Hematopoietic multipotent progenitor cell treated with erythropoietin and hydrocortisone succinate and interleukin-3 and kit ligand, for 17 days (in vitro differentiated cells): ENCODE measurements around the gene LHFPL3.
"Not testable (repeated sequence)": the region's sequence is repeated elsewhere in the genome, so short reads cannot be mapped to it uniquely, and the experiment has no call there.

Experiments used
- DNase-seq: peaks from one replicate; pipeline ENCODE4 v3.0.0-alpha.2; 2015; ENCODE audit warnings: low spot score

LHFPL3 gene

DNA sequence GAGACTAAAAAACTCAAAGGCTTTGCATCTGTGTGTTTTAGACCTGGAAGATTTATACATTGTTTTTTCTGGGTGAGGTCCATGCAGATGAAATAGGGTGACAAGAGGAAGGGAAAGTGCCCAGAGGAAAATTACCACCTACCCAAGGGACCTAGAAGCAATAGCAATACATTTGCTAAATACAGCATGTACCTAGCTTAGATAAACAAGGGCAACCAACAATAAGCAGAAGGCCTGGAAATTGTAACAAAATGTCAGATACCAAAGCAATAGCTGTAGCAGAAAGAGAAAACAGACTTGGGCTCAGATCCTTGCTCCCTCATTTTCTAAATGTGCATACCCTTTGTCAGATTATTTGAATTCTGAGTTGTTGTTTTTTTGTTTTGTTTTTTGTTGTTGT is 367.2 kb downstream of the LHFPL3 start:
- DNase-seq: no peak

DNA sequence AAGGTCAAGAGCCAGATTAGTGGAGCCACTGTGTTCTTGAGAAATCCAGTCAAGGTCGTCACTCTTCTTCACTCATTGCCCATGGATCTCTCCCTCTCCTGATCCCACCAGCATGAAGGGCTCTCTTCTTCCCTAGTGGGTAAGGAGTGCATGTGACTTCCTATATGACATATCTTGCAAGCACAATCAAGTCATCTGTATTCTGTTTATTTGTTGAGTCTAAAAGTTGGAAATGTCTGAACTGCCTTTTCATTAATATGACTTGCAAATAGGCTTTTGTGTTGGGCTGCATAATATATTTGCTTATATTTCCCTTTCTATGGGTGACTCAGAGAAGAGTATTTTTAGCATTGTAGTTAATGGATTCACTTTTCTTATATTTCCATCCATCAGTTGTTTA is 371.9 kb downstream of the LHFPL3 start:
- DNase-seq: no peak

DNA sequence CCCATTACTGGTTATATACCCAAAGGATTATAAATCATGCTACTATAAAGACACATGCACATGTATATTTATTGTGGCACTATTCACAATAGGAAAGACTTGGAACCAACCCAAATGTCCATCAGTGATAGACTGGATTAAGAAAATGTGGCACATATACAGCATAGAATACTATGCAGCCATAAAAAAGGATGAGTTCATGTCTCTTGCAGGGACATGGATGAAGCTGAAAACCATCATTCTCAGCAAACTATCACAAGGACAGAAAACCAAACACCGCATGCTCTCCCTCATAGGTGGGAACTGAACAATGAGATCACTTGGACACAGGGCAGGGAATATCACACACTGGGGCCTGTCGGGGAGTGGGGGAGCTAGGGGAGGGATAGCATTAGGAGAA is 392.6 kb downstream of the LHFPL3 start:
- DNase-seq: not testable (repeated sequence)

DNA sequence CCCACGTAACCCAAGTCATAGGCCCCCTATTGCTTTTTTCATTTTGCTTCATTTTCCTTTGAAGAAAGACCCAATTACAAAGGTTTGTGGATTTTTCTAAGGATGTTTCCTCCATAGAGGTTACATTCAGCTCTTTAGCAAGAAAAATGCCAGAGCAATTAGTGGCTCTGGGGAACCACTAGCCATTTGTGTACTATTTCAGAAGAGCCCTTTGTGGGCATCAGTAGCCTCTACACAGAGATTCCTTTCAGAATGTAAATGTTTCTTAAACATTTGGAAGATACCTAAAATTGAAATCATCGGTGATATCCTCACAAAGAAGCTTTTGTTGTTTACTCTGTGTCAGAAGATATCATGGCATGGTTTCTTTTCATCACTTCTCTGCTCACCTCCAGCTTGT is 394.6 kb downstream of the LHFPL3 start:
- DNase-seq: no peak

DNA sequence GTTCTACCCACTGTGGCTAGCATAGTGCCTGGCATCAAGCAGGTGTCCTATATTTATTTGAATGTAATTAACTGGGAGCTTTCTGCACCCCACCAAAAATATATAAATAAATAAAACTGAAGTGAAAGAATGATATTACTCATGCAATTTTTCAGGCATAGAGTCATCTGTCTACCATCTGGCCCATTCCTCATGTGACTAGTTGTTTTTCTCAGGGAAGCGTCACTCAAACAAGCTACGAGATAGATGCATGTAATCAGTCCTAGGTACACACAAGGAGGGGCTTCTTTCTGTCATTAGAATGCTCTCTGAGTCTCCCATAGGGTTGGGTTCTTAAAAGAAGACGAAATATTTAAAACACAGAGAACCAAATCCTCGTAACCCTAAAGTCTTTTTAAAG is 430.1 kb downstream of the LHFPL3 start:
- no peak for DNase-seq

DNA sequence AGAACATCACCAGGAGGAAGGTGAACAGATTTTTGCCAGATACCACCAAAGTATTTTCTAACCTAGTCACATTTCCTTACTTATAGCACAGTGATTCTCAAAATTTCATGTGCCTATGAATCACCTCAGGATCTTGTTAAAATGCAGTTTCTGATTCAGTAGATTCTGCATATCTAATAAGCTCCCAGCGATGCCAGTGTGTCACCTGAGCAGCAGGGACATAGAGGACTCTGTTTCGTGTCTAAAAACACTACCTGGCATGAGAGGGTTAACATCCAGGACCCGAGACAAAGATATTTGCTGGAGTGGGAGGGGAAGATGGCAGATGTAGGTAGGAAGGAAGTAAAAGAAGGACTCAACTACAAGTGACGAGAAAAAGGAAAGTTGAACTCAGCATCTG is 433.5 kb downstream of the LHFPL3 start:
- DNase-seq: no peak

DNA sequence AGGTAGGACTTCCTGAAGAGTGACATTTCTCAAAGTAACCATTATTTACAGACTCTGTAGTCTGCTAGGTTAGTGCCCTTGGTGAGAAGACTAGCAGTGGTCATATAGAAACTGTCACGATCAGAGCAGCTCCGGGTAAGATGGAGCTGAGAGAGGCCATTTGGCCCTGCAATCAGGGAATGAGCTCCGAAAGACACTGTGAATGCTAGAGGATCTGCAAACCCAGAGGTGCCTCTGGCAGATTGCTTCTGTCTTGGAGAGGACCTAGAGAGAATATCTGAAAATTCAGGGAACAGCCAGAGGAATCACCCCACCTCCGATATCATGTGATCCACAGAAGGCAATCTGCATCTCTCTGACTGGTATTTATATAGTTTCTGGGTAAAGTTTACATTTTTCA is 438.7 kb downstream of the LHFPL3 start:
- DNase-seq: no peak

DNA sequence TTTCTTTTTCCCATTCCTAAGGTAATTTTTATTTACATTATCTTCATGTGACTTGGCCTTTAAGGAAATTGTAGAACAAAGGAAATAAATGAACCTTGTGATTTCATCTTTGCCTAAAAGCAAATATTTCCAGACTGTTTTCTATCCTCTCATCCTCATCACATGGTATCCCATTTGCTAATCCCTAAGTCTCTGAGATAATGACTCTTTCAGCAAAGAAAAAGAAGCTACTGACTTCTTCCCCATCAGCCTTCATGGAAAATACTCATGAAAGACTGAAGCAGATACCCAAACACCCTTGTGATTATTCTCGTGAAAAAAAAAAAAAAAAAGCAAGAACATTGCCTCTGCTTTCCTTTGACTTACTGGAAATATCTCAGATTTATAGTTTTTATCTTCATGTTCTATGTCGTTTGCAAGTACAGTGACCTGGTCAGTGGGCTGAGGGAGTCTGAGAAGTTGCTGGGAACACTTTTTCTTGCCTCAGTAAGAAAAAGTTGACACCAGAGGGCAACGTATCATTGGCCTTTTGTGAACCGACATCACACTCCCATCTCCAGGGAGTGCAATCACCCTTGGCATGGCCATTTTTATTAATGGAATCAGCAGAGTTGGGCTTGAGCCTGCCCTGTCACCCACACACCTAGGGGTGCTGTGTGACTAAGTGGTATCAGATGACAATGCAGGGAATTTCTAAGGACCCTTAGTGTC is 439.6 kb downstream of the LHFPL3 start:
- DNase-seq: no peak

DNA sequence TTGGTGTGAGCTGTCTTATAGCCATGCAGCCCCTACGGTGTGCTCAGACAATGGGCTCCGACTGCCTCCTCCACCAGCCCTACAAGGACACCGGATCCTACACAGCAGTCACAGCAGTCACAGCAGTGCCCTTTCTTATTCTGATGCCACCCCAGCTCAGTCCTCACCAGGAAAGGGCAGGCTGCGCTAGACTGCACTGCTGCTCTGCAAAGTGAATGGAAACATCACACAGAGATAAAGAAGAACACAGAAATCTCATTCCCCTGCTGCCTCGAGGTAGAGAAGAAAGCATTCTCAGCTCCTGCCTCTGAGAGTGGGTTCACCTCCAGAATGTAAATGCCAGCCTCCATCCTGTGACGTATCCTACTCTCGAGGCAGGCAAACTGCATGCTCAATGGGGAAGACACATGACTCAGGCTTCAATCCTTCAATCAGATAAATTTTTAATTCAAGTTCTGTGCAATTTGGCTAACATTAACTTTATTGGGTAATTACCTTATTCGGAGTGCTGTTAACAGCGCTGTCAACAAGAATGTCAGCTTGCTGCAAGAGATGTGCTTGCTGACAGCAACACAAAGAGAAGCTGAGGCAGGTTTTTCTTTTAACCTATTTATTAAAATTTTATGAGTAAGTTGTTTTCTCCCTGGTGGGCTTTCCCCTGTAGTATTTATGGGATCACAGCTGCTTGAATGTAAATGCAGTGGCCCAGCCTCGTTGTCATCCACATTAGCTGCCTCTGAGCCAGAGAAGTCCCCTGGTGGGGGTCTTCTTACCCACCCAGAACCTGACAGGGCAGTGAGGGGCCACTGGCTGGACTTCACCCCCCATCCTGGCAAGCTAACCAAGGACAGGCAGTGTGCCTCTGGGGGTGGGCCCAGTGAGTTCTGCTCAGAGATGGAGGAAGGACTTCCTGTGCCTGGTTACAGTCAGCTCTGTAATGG is 444.3 kb downstream of the LHFPL3 start:
- no peak for DNase-seq

DNA sequence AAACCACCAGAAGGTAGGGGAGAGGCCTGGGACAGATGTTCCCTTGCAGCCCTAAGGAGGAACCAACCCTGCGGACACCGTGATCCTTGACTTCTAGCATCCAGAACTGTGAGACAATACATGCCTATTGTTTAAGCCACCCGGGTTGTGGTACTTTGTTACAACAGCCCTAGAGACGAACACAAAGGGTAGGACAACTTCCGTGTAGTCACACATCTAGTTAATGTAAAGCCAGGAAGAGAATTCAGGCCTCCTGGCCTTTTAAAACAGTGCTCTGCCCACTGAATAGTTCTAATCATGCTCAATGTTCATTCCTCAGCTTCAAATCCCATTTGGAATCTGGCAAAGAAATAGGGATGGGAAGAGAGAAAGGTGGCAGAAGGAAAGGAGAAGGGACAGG is 445.4 kb downstream of the LHFPL3 start:
- no peak for DNase-seq

DNA sequence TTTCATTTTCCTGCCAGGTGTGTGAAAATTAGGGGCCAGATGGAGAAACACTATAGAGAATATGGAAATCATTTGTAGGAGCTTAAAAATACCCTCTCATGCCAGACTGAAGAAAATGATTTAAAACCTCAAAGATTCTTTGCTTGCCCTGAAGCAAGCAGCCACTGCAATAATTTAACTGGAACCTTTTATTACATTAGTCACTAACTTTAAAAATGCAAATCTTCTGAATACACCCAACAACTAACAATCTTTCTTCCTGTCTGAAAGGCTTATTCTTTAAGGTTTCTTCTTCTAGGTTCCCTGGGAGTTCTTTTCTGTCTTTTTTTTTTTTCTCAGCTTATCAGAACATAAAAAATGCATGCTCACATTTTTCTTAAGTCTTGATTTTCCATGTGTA is 447.1 kb downstream of the LHFPL3 start:
- no peak for DNase-seq

DNA sequence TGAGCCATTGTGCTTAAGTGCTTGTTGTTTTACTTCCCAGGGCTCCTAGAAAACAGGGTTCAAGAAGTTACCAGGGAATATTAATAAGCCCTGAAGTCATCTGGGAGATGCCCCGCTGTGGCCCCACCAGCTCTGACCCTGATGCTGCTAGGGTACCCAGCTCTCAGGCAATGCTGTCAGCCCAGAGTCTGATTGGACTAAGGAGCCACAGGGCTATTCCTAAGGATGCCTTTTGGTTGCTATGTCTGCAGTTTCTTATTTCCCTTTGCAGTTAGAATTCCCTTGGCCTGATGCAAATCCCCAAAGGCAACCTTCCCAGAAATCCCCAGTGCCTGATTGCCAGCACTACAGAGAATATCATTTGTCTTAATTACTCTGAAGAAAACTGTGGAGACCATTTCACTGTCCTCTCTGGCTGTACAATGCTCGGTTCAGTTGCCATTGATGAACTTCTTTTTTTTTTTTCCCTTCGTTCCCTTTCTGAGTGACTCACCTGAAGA is 448.9 kb downstream of the LHFPL3 start:
- no peak for DNase-seq

DNA sequence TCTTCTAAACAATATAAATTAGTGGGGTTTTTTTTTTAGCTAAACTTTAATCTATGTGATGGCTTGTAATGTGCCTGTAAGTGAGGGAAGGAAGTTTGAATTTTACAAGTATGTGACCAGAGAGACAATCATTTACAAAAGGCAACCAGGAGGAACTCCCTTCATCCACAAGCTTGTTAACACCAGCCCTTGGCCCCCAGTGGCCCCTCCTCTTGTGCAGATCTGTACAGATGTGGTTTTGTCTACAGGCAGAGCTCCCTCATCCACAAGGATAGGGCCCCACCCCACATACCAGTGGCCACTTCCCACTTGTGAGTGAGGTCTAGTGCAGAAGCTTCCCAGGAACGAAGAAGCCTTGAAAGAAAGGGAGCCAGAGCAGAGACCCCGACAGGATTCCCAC is 451.5 kb downstream of the LHFPL3 start:
- no peak for DNase-seq

DNA sequence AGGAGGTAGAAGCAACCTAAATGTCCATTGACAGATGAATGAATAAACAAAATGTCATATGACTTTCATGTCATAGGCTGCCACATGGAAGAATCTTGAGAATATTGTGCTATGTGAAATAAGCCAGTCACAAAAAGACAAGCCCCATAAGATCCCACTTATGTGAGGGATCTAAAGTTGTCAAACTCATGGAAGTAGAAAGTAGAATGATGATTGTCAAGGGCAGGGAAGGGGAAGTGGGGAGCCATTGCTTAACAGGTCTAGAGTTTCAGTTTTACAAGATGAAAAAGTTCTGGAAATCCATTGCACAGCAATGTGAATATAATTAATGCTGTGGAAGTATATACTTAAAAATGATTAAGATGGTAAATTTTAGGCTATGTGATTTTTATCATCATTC is 456.3 kb downstream of the LHFPL3 start:
- no peak for DNase-seq

DNA sequence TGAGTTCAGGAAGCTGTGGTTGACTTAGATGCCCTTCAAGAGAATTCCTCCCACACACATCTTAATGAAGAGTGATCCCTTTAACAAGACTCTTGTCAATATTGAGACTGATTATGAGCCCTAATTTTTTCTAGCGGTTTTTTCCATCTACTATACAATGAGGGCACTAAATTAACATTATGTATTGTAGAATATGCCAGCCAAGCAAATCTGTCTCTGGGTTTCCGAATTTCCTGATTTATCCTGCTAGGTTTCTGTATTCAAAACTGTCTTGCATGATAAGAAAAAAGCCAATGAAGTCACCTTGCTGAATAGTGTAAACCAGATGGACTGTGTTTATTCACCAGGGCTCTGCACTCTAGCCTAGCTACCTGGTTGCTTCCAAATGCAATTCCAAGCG is 461.4 kb downstream of the LHFPL3 start:
- no peak for DNase-seq

DNA sequence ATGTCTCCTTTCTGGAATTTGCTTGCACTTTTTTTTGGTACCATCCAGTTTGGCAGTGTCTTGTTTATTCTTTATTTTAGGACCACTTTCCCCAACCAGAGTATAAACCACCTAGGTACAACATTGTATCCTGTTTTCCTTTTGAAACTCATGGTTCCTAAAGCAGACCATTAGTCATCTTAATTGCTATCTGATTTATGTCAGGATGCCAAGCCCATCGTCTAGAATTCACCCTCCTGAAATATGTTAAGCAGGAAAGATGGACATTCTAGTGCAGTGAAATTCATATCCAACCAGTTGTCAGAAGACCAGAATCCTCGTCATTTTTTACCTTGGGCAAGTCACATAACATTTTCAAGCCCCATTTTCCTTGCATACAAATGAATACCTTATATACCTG is 462.0 kb downstream of the LHFPL3 start:
- no peak for DNase-seq

DNA sequence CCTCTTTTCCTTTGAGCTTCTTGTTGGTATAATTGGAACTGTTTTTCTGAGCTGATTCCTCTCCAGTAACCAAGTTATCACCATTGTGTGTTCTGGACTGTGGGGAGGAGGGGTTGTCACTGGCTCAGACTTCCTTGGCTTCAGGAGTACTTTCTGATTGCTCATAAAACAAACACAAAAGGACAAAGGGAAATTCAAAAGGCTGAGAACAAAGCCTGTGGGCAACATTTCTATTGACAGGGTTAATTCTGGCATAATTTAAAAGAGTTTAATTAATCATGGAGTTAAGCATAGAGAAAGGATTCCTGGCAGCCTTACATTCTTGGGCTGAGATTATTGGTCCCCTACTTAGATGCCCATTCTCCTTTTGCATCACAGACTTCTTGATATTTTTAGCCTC is 462.7 kb downstream of the LHFPL3 start:
- no peak for DNase-seq

DNA sequence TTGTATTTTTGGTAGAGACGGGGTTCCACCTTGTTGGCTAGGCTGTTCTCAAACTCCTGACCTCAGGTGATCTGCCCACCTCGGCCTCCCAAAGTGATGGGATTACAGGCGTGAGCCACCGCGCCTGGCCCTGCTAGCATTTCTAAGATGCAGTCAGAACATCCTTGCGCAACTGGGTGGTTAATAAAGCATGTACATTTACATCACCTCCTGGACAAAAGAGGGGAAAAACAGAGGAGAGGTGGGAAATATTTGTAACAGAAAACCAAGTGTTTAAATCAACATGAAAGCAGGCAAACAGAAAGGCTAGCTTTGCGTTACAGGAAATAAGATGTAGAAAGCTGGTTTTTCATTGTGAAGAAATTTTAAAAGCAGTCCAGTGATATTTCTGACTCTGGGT is 464.7 kb downstream of the LHFPL3 start:
- no peak for DNase-seq

DNA sequence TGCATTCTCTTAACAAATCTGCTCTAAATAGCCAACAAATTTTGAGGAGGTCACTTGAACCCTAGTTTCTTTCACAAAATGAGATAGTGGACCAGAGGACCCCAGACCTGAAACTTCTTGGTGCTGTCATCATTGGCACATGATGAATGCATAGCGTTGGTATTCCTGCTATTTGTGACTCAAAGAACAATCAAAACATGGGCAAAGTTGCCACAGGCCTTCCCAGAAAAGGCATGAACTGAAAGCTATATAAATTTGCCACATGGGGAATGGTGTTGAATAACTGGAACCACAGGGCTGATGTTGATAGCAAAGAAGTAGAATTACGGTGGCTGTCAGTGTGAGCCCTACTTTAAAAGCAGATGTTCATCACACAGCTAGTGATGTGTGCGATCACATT is 465.8 kb downstream of the LHFPL3 start:
- DNase-seq: no peak

DNA sequence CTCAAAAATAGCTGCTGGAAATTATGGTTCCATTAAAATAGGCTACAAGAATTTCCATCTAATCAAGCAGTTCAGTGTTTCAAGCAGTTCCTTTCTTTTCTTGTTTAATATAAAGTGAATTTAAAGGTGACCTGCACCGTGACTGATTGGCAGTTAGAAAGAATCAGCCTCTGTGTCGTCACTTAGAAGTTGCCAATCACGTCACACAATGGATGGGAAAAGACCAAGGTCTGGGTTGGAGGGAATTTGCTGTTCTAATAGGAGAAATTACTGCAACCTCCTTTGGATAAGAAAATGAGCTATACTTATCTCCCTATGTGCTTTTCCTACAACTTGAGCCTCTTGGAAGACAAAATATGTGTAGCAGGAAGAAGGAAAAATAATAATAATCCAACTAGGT is 466.2 kb downstream of the LHFPL3 start:
- DNase-seq: no peak

DNA sequence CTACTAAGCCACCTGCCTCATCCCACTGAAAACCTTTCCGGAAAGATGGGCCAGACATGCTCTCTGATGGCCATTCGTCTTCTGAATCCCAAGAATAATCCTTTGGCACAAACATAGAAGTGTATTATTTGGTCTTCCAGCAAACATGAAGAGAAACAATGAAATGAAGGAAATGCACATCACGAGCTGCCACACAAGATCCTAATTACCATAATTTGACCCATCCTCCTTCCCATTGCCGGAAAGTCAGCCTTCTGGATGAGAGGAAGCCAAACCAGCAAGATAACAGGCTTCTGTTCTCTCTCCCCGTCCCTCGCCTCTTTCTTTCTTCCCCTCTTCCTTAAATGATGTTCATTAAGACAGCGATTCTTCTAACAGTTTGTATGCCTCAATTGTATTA is 466.7 kb downstream of the LHFPL3 start:
- DNase-seq: no peak

DNA sequence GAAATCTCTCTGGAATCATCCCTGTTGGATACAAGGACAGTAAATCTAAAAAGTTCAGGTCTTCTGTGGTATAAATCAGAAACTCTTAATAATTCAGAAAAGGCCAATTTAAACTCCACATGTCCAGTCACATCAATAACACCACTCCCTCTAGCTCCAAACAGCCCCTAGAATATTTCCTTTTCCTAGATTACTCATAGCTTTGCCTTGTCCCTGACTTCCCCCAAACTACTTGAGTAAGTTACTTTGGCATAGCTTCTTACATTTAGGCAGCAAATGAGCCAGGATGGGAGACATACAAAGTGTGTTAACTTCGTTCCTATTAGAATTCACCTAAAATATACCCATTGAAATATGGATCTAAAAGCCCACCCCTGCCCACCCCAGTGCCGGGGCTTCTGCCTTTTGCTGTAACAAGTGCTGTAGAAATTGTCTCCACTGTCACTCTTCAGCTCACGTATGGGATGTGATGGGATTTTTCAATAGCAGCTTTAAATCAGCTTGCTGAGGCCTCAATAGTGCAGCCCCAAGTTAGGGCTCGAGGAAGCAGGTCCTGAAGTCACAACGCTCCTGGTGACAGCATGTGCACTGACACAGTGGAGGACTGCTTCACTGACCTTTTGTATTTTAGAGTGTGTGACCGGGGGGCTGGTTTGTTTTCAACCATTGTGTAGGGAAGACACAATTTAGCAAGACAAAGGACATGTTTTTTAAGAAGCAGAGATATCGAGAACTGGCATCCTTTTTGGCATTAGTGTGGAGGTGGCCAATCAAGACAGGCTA is 467.4 kb downstream of the LHFPL3 start:
- DNase-seq: no peak

DNA sequence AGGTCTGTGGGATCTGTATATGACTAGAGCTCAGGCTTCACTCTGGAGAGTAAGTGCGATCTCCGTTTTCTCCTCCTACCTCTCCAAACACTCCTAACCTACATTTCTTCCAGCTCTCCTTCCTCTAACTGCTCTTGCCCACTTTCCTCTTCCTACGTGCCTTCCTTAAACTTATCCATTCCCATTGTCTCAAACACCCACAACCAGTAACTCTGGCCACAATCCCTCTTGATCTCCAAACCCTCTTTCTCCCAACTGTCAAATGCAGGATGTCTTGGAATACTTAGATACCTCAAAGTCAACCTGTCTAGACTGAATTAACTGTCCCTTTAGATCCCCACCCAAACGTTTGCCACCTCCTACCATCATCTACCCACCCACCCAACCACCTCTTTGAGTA is 471.9 kb downstream of the LHFPL3 start:
- DNase-seq: no peak
